ENCODE results near the gene SNURF.
"Not testable (repeated sequence)": the region's sequence is repeated elsewhere in the genome, so short reads cannot be mapped to it uniquely, and the experiment has no call there.

SNURF gene

GRCh38 chr15:24971052-24971451 lies 16.3 kb downstream of the SNURF start:
- DNase-seq = no peak

- no peak for DNase-seq
Measured at GRCh38 chr15:24971772-24972171, 17.0 kb downstream of the SNURF start.

- not testable (repeated sequence) for DNase-seq
Measured at GRCh38 chr15:24972707-24973106, 17.9 kb downstream of the SNURF start.

GRCh38 chr15:24976932-24977331 lies 22.1 kb downstream of the SNURF start:
- no peak for DNase-seq

GRCh38 chr15:24977686-24978085 lies 22.9 kb downstream of the SNURF start:
- DNase-seq = no peak

GRCh38 chr15:24985224-24985623 lies 30.4 kb downstream of the SNURF start:
- DNase-seq = no peak

- DNase-seq = no peak
Measured at GRCh38 chr15:24986653-24987052, 31.9 kb downstream of the SNURF start.

Data from inflammatory macrophage (primary cell).